ENCODE results near the gene PLXNA2. TPM values are rescaled to one million over a fixed set of nuclear protein-coding genes. Genes with fewer than 3 reads are reported as not detected.

PLXNA2 gene
- total RNA-seq, 1 experiment from 2014 or later, result 0.89 TPM

DNA sequence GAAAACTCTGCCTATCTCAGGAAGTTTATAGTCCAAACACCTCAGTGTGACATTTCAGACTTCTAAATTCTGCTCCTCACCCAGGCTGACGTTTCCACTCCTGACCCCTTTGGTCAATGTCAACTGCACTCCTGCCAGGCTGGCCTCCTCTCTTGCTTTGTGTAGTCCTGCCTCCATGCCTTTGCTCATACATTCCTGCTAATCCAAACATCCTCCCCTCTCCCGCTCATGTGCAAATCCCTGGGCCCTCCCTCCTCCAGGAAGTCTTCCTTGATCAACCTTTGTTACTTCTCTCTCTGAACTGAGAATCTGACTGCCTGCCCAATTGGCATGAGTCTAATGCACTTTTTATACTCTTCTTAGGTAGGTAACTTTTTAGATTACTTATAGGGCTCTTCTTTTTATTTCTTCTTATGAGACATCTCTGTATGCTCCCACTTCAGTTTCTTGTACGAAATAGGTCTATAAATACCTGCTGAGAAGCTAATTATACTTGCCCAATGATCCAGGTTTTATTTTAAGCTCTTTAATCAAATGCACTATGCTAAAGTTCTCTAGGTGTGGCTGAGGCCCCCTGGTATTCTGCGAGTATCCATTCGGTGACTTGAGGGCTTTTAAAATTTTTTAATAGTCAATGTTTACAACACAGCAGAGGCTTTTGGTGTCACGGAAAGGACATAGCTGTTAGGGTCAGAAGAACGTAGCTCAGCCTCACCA, 128.1 kb downstream of the PLXNA2 start:
- no peaks in the 10 kb centered on the region for H3K9me2 ChIP-seq (ENCODE audit: insufficient read depth)
- TF ChIP-seq POLR2AphosphoS5 (IDR thresholded peaks at IDR 0.05; ENCODE audit: low read depth, low read length) (no peak), TCF7L2 (IDR thresholded peaks at IDR 0.05; ENCODE audit: borderline replicate concordance, extremely low read depth, insufficient read depth, insufficient read length) (no peak), SP1 (IDR thresholded peaks at IDR 0.05; ENCODE audit: low read depth) (no peak), SRF (IDR thresholded peaks at IDR 0.05; ENCODE audit: low read depth) (no peak), CBX3 (IDR thresholded peaks at IDR 0.05; ENCODE audit: low read depth) (no peak), ZNF274 (IDR thresholded peaks at IDR 0.05; ENCODE audit: low read depth, low read length) (no peak), FOSL1 (IDR thresholded peaks at IDR 0.05; ENCODE audit: low read depth) (no peak), ELF1 (IDR thresholded peaks at IDR 0.05; ENCODE audit: borderline replicate concordance, low read depth) (no peak), JUND (IDR thresholded peaks at IDR 0.05) (no peak)
- TF ChIP-seq, protein P1, sequence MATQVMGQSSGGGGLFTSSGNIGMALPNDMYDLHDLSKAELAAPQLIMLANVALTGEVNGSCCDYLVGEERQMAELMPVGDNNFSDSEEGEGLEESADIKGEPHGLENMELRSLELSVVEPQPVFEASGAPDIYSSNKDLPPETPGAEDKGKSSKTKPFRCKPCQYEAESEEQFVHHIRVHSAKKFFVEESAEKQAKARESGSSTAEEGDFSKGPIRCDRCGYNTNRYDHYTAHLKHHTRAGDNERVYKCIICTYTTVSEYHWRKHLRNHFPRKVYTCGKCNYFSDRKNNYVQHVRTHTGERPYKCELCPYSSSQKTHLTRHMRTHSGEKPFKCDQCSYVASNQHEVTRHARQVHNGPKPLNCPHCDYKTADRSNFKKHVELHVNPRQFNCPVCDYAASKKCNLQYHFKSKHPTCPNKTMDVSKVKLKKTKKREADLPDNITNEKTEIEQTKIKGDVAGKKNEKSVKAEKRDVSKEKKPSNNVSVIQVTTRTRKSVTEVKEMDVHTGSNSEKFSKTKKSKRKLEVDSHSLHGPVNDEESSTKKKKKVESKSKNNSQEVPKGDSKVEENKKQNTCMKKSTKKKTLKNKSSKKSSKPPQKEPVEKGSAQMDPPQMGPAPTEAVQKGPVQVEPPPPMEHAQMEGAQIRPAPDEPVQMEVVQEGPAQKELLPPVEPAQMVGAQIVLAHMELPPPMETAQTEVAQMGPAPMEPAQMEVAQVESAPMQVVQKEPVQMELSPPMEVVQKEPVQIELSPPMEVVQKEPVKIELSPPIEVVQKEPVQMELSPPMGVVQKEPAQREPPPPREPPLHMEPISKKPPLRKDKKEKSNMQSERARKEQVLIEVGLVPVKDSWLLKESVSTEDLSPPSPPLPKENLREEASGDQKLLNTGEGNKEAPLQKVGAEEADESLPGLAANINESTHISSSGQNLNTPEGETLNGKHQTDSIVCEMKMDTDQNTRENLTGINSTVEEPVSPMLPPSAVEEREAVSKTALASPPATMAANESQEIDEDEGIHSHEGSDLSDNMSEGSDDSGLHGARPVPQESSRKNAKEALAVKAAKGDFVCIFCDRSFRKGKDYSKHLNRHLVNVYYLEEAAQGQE (IDR thresholded peaks at IDR 0.05; ENCODE audit: low read depth), result no peak
- CTCF ChIA-PET, result interaction anchor here (1.5 kb wide), 1 partner anchor 16 kb away, joined by 8 read pairs; no protein-coding TSS in a partner anchor
- no peak overlapping the region for H2AFZ ChIP-seq (ENCODE audit: low read depth, low read length, poor library complexity, severe bottlenecking)
- POLR2A ChIA-PET, result no interaction called here
- H3K27ac ChIP-seq (ENCODE audit: low read depth, low read length), result no peak overlapping the region
- ATAC-seq (no peak), DNase-seq (ENCODE audit: low read depth, low spot score) (no peak)
- intact Hi-C loops (cut with micrococcal nuclease), result no loop called here
- no peaks in the 10 kb centered on the region for H3K9me3 ChIP-seq (ENCODE audit: control insufficient read depth in 1 of 2, insufficient read depth in 1 of 2, low read depth in 1 of 2, low read length in 2 of 2)
- H3K27me3 ChIP-seq (ENCODE audit: insufficient read depth, low read length), result peaks cover 6% of the 10 kb centered on the region
- no peak overlapping the region for H3K4me3 ChIP-seq (replicated peaks in 1 of 2; ENCODE audit: low read depth in 1 of 2, low read length in 2 of 2)
- no peaks in the 10 kb centered on the region for H3K4me1 ChIP-seq (ENCODE audit: control insufficient read depth in 1 of 2, insufficient read depth in 2 of 2, low read length in 2 of 2)
- RAD21 ChIA-PET (ENCODE audit: low non-redundant PET in 1 of 2, low total read pairs in 2 of 2, uncharacterized antibody in 2 of 2, unreplicated experiment in 2 of 2), result no interaction called here
- H3K79me2 ChIP-seq (ENCODE audit: insufficient read depth, low read length), result no peaks in the 10 kb centered on the region
- H3K36me3 ChIP-seq (ENCODE audit: control insufficient read depth in 1 of 2, insufficient read depth in 2 of 2, low read length in 2 of 2), result no peaks in the 10 kb centered on the region
- H3K9ac ChIP-seq (ENCODE audit: low read length), result no peak overlapping the region
- no peaks in the 10 kb centered on the region for H4K20me1 ChIP-seq (ENCODE audit: insufficient read depth)
- H3K4me2 ChIP-seq (ENCODE audit: low read length), result no peak overlapping the region
- BruUV-seq (replicated peaks), result no TSS peak

Measured in HCT116 (cell line).